Measurements from ENCODE around the gene SCLY.

DNA sequence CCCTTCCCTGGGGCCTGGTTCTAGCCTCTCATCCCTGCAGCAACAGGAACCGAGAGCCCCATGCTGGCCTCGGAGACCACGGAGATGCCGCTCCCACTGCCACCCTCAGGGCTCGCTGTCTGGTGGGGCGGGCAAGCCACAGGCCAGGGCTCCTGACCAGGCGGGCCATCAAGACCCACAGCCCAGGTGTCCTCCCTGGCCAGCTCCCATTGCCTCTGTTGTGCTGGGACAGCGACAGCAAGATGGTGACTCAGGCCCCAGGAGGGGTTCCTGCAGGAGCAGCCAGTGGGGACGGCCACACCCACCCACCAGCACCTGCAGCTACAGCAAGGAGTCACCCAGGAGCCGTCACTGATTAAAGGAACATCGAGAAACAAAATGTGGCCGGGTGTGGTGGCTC lies 85.0 kb downstream of the SCLY start:
- no peak for TF ChIP-seq POLR2A (IDR thresholded peaks at IDR 0.05)
- TF ChIP-seq, protein P1, sequence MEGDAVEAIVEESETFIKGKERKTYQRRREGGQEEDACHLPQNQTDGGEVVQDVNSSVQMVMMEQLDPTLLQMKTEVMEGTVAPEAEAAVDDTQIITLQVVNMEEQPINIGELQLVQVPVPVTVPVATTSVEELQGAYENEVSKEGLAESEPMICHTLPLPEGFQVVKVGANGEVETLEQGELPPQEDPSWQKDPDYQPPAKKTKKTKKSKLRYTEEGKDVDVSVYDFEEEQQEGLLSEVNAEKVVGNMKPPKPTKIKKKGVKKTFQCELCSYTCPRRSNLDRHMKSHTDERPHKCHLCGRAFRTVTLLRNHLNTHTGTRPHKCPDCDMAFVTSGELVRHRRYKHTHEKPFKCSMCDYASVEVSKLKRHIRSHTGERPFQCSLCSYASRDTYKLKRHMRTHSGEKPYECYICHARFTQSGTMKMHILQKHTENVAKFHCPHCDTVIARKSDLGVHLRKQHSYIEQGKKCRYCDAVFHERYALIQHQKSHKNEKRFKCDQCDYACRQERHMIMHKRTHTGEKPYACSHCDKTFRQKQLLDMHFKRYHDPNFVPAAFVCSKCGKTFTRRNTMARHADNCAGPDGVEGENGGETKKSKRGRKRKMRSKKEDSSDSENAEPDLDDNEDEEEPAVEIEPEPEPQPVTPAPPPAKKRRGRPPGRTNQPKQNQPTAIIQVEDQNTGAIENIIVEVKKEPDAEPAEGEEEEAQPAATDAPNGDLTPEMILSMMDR (IDR thresholded peaks at IDR 0.05): no peak
